Smooth muscle cell (in vitro differentiated cells): ENCODE results near the gene NINJ1. TPM values are rescaled to one million over a fixed set of nuclear protein-coding genes. Genes with fewer than 3 reads are reported as not detected.

Experiments
- DNase-seq: peaks from one replicate; lab custom pipeline; 2025; ENCODE audit not compliant: unreplicated experiment; lab: John Stamatoyannopoulos, UW
- H2AFZ ChIP-seq: fragments of 200-600 bp; sonication (generic); 2 replicates; pipeline ENCODE4 v1.6.0; 2016; ENCODE audit warnings: antibody characterized with exemption, low read depth, mild to moderate bottlenecking
- H3F3A ChIP-seq: fragments of 200-600 bp; sonication (generic); 2 replicates; pipeline ENCODE4 v1.6.0; 2017; ENCODE audit warnings: antibody characterized with exemption, low read depth
- H3K27ac ChIP-seq: fragments of 200-600 bp; sonication (generic); 2 replicates; pipeline ENCODE4 v1.5.1; 2016; ENCODE audit warnings: low read depth, mild to moderate bottlenecking
- H3K27me3 ChIP-seq: fragments of 200-600 bp; sonication (generic); 2 replicates; pipeline ENCODE4 v1.6.1; 2016; ENCODE audit warnings: low read depth, mild to moderate bottlenecking
- H3K36me3 ChIP-seq: fragments of 200-600 bp; sonication (generic); 2 replicates; pipeline ENCODE4 v1.5.1; 2016; ENCODE audit warnings: low read depth
- H3K4me1 ChIP-seq: fragments of 200-600 bp; sonication (generic); 2 replicates; pipeline ENCODE4 v1.5.1; 2016; ENCODE audit warnings: low read depth
- H3K4me2 ChIP-seq: fragments of 200-600 bp; sonication (generic); 2 replicates; pipeline ENCODE4 v1.6.0; 2016; ENCODE audit warnings: mild to moderate bottlenecking
- H3K4me3 ChIP-seq: fragments of 200-600 bp; sonication (generic); 2 replicates; pipeline ENCODE4 v1.5.1; 2016; ENCODE audit warnings: mild to moderate bottlenecking
- H3K79me2 ChIP-seq: fragments of 200-600 bp; sonication (generic); 2 replicates; pipeline ENCODE4 v1.6.0; 2016; ENCODE audit warnings: low read depth, mild to moderate bottlenecking
- H3K9ac ChIP-seq: fragments of 200-600 bp; sonication (generic); 2 replicates; pipeline ENCODE4 v1.6.0; 2016; ENCODE audit warnings: low read depth
- H3K9me3 ChIP-seq: fragments of 200-600 bp; sonication (generic); replicated peaks from 2 replicates; pipeline ENCODE4 v1.5.1; 2016; ENCODE audit warnings: low read depth
- H4K20me1 ChIP-seq: fragments of 200-600 bp; sonication (generic); 2 replicates; pipeline ENCODE4 v1.6.0; 2016; ENCODE audit warnings: low read depth
- CTCF ChIP-seq: fragments of 200-600 bp; sonication (generic); IDR thresholded peaks from 2 replicates; pipeline ENCODE4 v1.5.1; 2017; ENCODE audit warnings: borderline replicate concordance, mild to moderate bottlenecking, antibody characterized with exemption; ENCODE audit not compliant: insufficient read depth, poor library complexity, severe bottlenecking
- WGBS: methylation state at CpG from one replicate; pipeline ENCODE4 v1.1.7; 2016; ENCODE audit warnings: low lambda C conversion rate; 5-methylcytosine and 5-hydroxymethylcytosine counted together
- polyA plus RNA-seq: library from polyadenylated mRNA; unstranded; fragments of >200 nt; fragmentation: Nextera tagmentation; extraction: Ambion mirVana; gene quantifications from 2 replicates; pipeline ENCODE4 v1.2.1, GENCODE V29; 2016
- total RNA-seq: library from RNA; depleted of rRNA; stranded (reverse); fragments of >200 nt; gene quantifications from 2 replicates; pipeline ENCODE4 v1.2.3, GENCODE V29; 2014

The NINJ1 gene
- 31.5 and 34.3 TPM in 2 replicates for total RNA-seq
- 53.7 and 66.8 TPM in 2 replicates for polyA plus RNA-seq

GRCh38 chr9:93134015-93134739, at the start of gene NINJ1:
Gene NINJ1, minus strand, starts transcription at chr9:93134251. Its CDS starts 34 bp downstream, at chr9:93134217.
- H3K9me3 ChIP-seq, result no peaks in the 10 kb centered on the region
- no peaks in the 10 kb centered on the region for H3K36me3 ChIP-seq
- H2AFZ ChIP-seq, result peak within 1 kb of the TSS; percentile 79
- H3K4me2 ChIP-seq, result peak within 1 kb of the TSS; percentile 100
- WGBS, result 2% methylated on average over 38 of the region's 78 CpGs
- DNase-seq, result peak; percentile 86
- H4K20me1 ChIP-seq, result peaks cover 4% of the 10 kb centered on the region
- no peaks in the 10 kb centered on the region for H3K27me3 ChIP-seq
- peaks cover 5% of the 10 kb centered on the region for H3F3A ChIP-seq
- H3K27ac ChIP-seq, result peak within 1 kb of the TSS; percentile 93
- H3K4me1 ChIP-seq, result peaks cover 8% of the 10 kb centered on the region
- peak within 1 kb of the TSS; percentile 91 for H3K4me3 ChIP-seq
- H3K9ac ChIP-seq, result peak within 1 kb of the TSS; percentile 97
- no peak for TF ChIP-seq CTCF
- H3K79me2 ChIP-seq, result peaks cover 20% of the 10 kb centered on the region

- no peak overlapping the region for H3K9ac ChIP-seq
- no peaks in the 10 kb centered on the region for H3K9me3 ChIP-seq
- no peak overlapping the region for H3K27ac ChIP-seq
- no peak for TF ChIP-seq CTCF
- H3K27me3 ChIP-seq, result peaks cover 68% of the 10 kb centered on the region
- no peaks in the 10 kb centered on the region for H3K36me3 ChIP-seq
- peak overlapping the region; percentile 88 for H3K4me2 ChIP-seq
- no peak for DNase-seq
- H2AFZ ChIP-seq, result no peak overlapping the region
- H3F3A ChIP-seq, result no peaks in the 10 kb centered on the region
- H3K79me2 ChIP-seq, result no peaks in the 10 kb centered on the region
- no peaks in the 10 kb centered on the region for H4K20me1 ChIP-seq
- 94% methylated on average over 5 of the region's 5 CpGs for WGBS
- peaks cover 4% of the 10 kb centered on the region for H3K4me1 ChIP-seq
- H3K4me3 ChIP-seq, result no peak overlapping the region
These were observed 49.1 kb upstream of the NINJ1 start for GRCh38 chr9:93183131-93183662.

GRCh38 chr9:93182572-93182971, 48.5 kb upstream of the NINJ1 start:
- DNase-seq, result no peak
- H3F3A ChIP-seq, result no peaks in the 10 kb centered on the region
- 93% methylated on average over 6 of the region's 6 CpGs for WGBS

More at GRCh38 chr9:93182572-93182971, 48.5 kb upstream of the NINJ1 start:
- Histone ChIP-seq H3K36me3 (no peaks in the 10 kb centered on the region), H3K4me1 (peaks cover 4% of the 10 kb centered on the region), H3K27ac (no peak overlapping the region), H3K4me3 (no peak overlapping the region), H2AFZ (no peak overlapping the region), H3K27me3 (peaks cover 62% of the 10 kb centered on the region), H3K9me3 (no peaks in the 10 kb centered on the region), H3K79me2 (no peaks in the 10 kb centered on the region), H3K9ac (no peak overlapping the region), H4K20me1 (no peaks in the 10 kb centered on the region), H3K4me2 (no peak overlapping the region)
- no peak for TF ChIP-seq CTCF
